GM23338 (cell line): Measurements from ENCODE around the gene UTP11. TPM values are rescaled to one million over a fixed set of nuclear protein-coding genes. Genes with fewer than 3 reads are reported as not detected.

ENCODE experiments used
- ATAC-seq: fragments of 200-7000 bp; cut with Tn5 transposase; 3 replicates; pipeline ENCODE4 v1.9.1; 2020
- DNase-seq: peaks from one replicate; pipeline ENCODE4 v3.0.0-alpha.2; 2015; ENCODE audit warnings: low spot score
- H2AFZ ChIP-seq: fragments of 200-600 bp; sonication (generic); 2 replicates; pipeline ENCODE4 v1.8.0; 2016; ENCODE audit warnings: antibody characterized with exemption, mild to moderate bottlenecking, moderate library complexity
- H3F3A ChIP-seq: fragments of 200-600 bp; sonication (generic); replicated peaks from 2 replicates; pipeline ENCODE4 v1.8.0; 2017; ENCODE audit warnings: antibody characterized with exemption, mixed run types, low read depth
- H3K27ac ChIP-seq: fragments of 200-600 bp; sonication (generic); 2 replicates; pipeline ENCODE4 v1.6.1; 2016; ENCODE audit warnings: low read depth
- H3K27me3 ChIP-seq: fragments of 200-600 bp; sonication (generic); 2 replicates; pipeline ENCODE4 v1.8.0; 2016; ENCODE audit warnings: mild to moderate bottlenecking, mixed run types, moderate library complexity; ENCODE audit not compliant: insufficient read depth
- H3K36me3 ChIP-seq: fragments of 200-600 bp; sonication (generic); 2 replicates; pipeline ENCODE4 v1.8.0; 2016; ENCODE audit warnings: mild to moderate bottlenecking; ENCODE audit not compliant: insufficient read depth
- H3K4me1 ChIP-seq: fragments of 200-600 bp; sonication (generic); 2 replicates; pipeline ENCODE4 v1.8.0; 2016; ENCODE audit warnings: mild to moderate bottlenecking, moderate library complexity; ENCODE audit not compliant: insufficient read depth
- H3K4me2 ChIP-seq: fragments of 200-600 bp; sonication (generic); 2 replicates; pipeline ENCODE4 v1.7.1; 2017; ENCODE audit warnings: mixed run types
- H3K4me3 ChIP-seq: fragments of 200-600 bp; sonication (generic); 2 replicates; pipeline ENCODE4 v1.6.1; 2016; ENCODE audit warnings: mixed run types
- H3K79me2 ChIP-seq: fragments of 200-600 bp; sonication (generic); replicated peaks from 2 replicates; pipeline ENCODE4 v1.8.0; 2017; ENCODE audit warnings: mild to moderate bottlenecking; ENCODE audit not compliant: insufficient read depth
- H3K9me2 ChIP-seq: fragments of 200-600 bp; sonication (generic); 2 replicates; pipeline ENCODE4 v1.8.0; 2017; ENCODE audit not compliant: insufficient read depth
- H4K20me1 ChIP-seq: fragments of 200-600 bp; sonication (generic); replicated peaks from 2 replicates; pipeline ENCODE4 v1.8.0; 2017; ENCODE audit warnings: mild to moderate bottlenecking; ENCODE audit not compliant: insufficient read depth
- H3K27ac Mint-ChIP-seq: 2 replicates; pipeline ENCODE4 v1.8.0; 2020; ENCODE audit warnings: inconsistent platforms, mild to moderate bottlenecking, moderate library complexity, mixed read lengths
- H3K27me3 Mint-ChIP-seq: 3 replicates; pipeline ENCODE4 v1.8.0; 2022; ENCODE audit warnings: low read depth, mild to moderate bottlenecking, moderate library complexity, mixed read lengths, inconsistent platforms; ENCODE audit not compliant: insufficient read depth, poor library complexity
- H3K36me3 Mint-ChIP-seq: 3 replicates; pipeline ENCODE4 v1.8.0; 2021; ENCODE audit warnings: low read depth, mild to moderate bottlenecking, inconsistent platforms, moderate library complexity, mixed read lengths
- H3K4me1 Mint-ChIP-seq: 3 replicates; pipeline ENCODE4 v1.8.0; 2020; ENCODE audit warnings: mild to moderate bottlenecking, inconsistent platforms, mixed read lengths
- H3K4me3 Mint-ChIP-seq: 3 replicates; pipeline ENCODE4 v1.8.0; 2021; ENCODE audit warnings: moderate library complexity, mild to moderate bottlenecking, inconsistent platforms, mixed read lengths
- H3K9me3 Mint-ChIP-seq: 3 replicates; pipeline ENCODE4 v1.8.0; 2020; ENCODE audit warnings: moderate library complexity, mild to moderate bottlenecking, inconsistent platforms, mixed read lengths
- CREB1 ChIP-seq: fragments of 250-450 bp; sonication (Bioruptor Pico); IDR thresholded peaks from 2 replicates; pipeline ENCODE4 v1.5.0; 2020; ENCODE audit warnings: low read depth, mild to moderate bottlenecking, moderate library complexity
- EZH2 ChIP-seq: fragments of 200-600 bp; sonication (generic); IDR thresholded peaks from one replicate; pipeline ENCODE4 v1.8.0; 2017; ENCODE audit warnings: antibody characterized with exemption, mild to moderate bottlenecking, low read depth; ENCODE audit not compliant: unreplicated experiment
- EZH2phosphoT487 ChIP-seq: fragments of 200-600 bp; sonication (generic); IDR thresholded peaks from one replicate; pipeline ENCODE4 v1.8.1; 2018; ENCODE audit warnings: antibody characterized with exemption; ENCODE audit not compliant: unreplicated experiment
- JUNB ChIP-seq: IDR thresholded peaks from one replicate; pipeline ENCODE4 v1.6.1; 2016; ENCODE audit warnings: antibody characterized with exemption; ENCODE audit not compliant: unreplicated experiment
- NANOG ChIP-seq: IDR thresholded peaks from 2 replicates; pipeline ENCODE4 v1.6.1; 2016; ENCODE audit warnings: antibody characterized with exemption, borderline replicate concordance
- POLR2AphosphoS5 ChIP-seq: IDR thresholded peaks from 2 replicates; pipeline ENCODE4 v1.6.1; 2016; ENCODE audit warnings: antibody characterized with exemption, low read depth
- STAT1 ChIP-seq: IDR thresholded peaks from one replicate; pipeline ENCODE4 v1.6.1; 2016; ENCODE audit warnings: antibody characterized with exemption; ENCODE audit not compliant: unreplicated experiment
- ZNF114 ChIP-seq: fragments of 250-450 bp; sonication (Bioruptor Pico); IDR thresholded peaks from 2 replicates; pipeline ENCODE4 v1.5.0; 2020; ENCODE audit warnings: mild to moderate bottlenecking, moderate library complexity
- ZNF331 ChIP-seq: fragments of 250-450 bp; sonication (Bioruptor Pico); IDR thresholded peaks from 2 replicates; pipeline ENCODE4 v1.5.0; 2020; ENCODE audit warnings: low read depth, mild to moderate bottlenecking, moderate library complexity
- polyA plus RNA-seq: library from polyadenylated mRNA; unstranded; fragments of >200 nt; fragmentation: Nextera tagmentation; extraction: Ambion mirVana; gene quantifications from 2 replicates; pipeline ENCODE4 v1.2.1, GENCODE V29; 2016
- total RNA-seq: library from RNA; depleted of rRNA; stranded (reverse); fragments of >200 nt; shearing (Covaris generic); gene quantifications from 2 replicates; pipeline ENCODE4 v1.2.3, GENCODE V29; 2014
- TF ChIP-seq, protein P1 (sequence below): fragments of 250-450 bp; sonication (Bioruptor Pico); IDR thresholded peaks from 2 replicates; pipeline ENCODE4 v1.5.0; 2020; ENCODE audit warnings: mild to moderate bottlenecking, moderate library complexity
- TF ChIP-seq, protein P2 (sequence below): IDR thresholded peaks from 2 replicates; pipeline ENCODE4 v1.6.1; 2016; ENCODE audit warnings: antibody characterized with exemption
- TF ChIP-seq, protein P3 (sequence below), 2 experiments: fragments of 200-600 bp in 1 of 2; sonication (generic) in 1 of 2; conservative IDR thresholded peaks; 2 replicates each; pipeline versions ENCODE4 v1.5.1 to v1.6.1; 2016 to 2017; ENCODE audit warnings: antibody characterized with exemption in 2 of 2, low read depth in 2 of 2, mild to moderate bottlenecking in 2 of 2, moderate library complexity in 1 of 2
- TF ChIP-seq, protein P4 (sequence below): IDR thresholded peaks from one replicate; pipeline ENCODE4 v1.6.1; 2018; ENCODE audit warnings: antibody characterized with exemption; ENCODE audit not compliant: unreplicated experiment

UTP11 gene
- total and polyA plus RNA-seq, 2 experiments from 2014 or later, result 67.8 to 105 TPM

DNA sequence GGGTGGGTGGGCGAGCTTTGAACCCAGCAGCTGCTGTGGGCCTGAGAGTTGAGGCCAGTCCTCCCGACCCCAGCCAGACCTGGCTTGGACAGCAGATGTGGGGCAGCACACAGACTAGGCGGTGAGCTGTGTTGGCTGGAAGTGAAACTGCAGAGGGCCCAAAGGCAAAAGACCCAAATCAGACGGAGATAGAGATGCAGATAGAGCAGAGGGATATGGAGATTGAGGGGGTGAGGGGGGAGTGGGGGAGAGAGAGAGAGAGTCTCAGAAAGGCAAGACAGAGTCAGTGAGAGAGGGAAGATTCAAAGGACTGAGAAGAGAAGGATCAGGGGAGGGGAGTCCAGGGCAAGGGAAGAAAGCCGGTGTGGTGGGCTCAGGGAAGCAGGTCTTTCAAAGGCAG is 51.1 kb downstream of the UTP11 start:
- peaks cover 10% of the 10 kb centered on the region for H3K4me1 ChIP-seq
- H3K4me2 ChIP-seq, result 0 out of 2 replicates have a peak overlapping the region, but pooled peaks have one; percentile 26
- Mint-ChIP-seq H3K36me3 (peaks cover 4% of the 10 kb centered on the region; the same call in 1 of the 3 replicates), H3K9me3 (peaks cover 4% of the 10 kb centered on the region; the same call in 1 of the 3 replicates), H3K27ac (peak overlapping the region; percentile 47; the same call in 1 of the 2 replicates), H3K27me3 (peaks cover 15% of the 10 kb centered on the region), H3K4me3 (peak overlapping the region; percentile 51; the same call in 2 of the 3 replicates), H3K4me1 (peaks cover 49% of the 10 kb centered on the region)
- H4K20me1 ChIP-seq, result no peaks in the 10 kb centered on the region
- no peak overlapping the region for H3K4me3 ChIP-seq
- no peaks in the 10 kb centered on the region for H3K36me3 ChIP-seq
- H3K27ac ChIP-seq, result no peak overlapping the region
- H3K9me2 ChIP-seq, result no peaks in the 10 kb centered on the region
- H2AFZ ChIP-seq, result no peak overlapping the region
- H3K27me3 ChIP-seq, result no peaks in the 10 kb centered on the region
- TF ChIP-seq CREB1 (CRISPR knock-in tag) (no peak), EZH2 (no peak), STAT1 (no peak), EZH2phosphoT487 (no peak), ZNF331 (no peak), ZNF114 (CRISPR knock-in tag) (no peak), NANOG (no peak), JUNB (no peak), POLR2AphosphoS5 (no peak)
- TF ChIP-seq, protein P1, sequence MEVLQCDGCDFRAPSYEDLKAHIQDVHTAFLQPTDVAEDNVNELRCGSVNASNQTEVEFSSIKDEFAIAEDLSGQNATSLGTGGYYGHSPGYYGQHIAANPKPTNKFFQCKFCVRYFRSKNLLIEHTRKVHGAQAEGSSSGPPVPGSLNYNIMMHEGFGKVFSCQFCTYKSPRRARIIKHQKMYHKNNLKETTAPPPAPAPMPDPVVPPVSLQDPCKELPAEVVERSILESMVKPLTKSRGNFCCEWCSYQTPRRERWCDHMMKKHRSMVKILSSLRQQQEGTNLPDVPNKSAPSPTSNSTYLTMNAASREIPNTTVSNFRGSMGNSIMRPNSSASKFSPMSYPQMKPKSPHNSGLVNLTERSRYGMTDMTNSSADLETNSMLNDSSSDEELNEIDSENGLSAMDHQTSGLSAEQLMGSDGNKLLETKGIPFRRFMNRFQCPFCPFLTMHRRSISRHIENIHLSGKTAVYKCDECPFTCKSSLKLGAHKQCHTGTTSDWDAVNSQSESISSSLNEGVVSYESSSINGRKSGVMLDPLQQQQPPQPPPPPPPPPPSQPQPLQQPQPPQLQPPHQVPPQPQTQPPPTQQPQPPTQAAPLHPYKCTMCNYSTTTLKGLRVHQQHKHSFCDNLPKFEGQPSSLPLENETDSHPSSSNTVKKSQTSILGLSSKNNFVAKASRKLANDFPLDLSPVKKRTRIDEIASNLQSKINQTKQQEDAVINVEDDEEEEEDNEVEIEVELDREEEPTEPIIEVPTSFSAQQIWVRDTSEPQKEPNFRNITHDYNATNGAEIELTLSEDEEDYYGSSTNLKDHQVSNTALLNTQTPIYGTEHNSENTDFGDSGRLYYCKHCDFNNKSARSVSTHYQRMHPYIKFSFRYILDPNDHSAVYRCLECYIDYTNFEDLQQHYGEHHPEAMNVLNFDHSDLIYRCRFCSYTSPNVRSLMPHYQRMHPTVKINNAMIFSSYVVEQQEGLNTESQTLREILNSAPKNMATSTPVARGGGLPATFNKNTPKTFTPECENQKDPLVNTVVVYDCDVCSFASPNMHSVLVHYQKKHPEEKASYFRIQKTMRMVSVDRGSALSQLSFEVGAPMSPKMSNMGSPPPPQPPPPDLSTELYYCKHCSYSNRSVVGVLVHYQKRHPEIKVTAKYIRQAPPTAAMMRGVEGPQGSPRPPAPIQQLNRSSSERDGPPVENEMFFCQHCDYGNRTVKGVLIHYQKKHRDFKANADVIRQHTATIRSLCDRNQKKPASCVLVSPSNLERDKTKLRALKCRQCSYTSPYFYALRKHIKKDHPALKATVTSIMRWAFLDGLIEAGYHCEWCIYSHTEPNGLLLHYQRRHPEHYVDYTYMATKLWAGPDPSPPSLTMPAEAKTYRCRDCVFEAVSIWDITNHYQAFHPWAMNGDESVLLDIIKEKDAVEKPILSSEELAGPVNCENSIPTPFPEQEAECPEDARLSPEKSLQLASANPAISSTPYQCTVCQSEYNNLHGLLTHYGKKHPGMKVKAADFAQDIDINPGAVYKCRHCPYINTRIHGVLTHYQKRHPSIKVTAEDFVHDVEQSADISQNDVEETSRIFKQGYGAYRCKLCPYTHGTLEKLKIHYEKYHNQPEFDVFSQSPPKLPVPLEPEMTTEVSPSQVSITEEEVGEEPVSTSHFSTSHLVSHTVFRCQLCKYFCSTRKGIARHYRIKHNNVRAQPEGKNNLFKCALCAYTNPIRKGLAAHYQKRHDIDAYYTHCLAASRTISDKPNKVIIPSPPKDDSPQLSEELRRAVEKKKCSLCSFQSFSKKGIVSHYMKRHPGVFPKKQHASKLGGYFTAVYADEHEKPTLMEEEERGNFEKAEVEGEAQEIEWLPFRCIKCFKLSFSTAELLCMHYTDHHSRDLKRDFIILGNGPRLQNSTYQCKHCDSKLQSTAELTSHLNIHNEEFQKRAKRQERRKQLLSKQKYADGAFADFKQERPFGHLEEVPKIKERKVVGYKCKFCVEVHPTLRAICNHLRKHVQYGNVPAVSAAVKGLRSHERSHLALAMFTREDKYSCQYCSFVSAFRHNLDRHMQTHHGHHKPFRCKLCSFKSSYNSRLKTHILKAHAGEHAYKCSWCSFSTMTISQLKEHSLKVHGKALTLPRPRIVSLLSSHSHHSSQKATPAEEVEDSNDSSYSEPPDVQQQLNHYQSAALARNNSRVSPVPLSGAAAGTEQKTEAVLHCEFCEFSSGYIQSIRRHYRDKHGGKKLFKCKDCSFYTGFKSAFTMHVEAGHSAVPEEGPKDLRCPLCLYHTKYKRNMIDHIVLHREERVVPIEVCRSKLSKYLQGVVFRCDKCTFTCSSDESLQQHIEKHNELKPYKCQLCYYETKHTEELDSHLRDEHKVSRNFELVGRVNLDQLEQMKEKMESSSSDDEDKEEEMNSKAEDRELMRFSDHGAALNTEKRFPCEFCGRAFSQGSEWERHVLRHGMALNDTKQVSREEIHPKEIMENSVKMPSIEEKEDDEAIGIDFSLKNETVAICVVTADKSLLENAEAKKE, result no peak
- TF ChIP-seq, protein P2, sequence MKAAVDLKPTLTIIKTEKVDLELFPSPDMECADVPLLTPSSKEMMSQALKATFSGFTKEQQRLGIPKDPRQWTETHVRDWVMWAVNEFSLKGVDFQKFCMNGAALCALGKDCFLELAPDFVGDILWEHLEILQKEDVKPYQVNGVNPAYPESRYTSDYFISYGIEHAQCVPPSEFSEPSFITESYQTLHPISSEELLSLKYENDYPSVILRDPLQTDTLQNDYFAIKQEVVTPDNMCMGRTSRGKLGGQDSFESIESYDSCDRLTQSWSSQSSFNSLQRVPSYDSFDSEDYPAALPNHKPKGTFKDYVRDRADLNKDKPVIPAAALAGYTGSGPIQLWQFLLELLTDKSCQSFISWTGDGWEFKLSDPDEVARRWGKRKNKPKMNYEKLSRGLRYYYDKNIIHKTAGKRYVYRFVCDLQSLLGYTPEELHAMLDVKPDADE, result no peak
- TF ChIP-seq, protein P3, sequence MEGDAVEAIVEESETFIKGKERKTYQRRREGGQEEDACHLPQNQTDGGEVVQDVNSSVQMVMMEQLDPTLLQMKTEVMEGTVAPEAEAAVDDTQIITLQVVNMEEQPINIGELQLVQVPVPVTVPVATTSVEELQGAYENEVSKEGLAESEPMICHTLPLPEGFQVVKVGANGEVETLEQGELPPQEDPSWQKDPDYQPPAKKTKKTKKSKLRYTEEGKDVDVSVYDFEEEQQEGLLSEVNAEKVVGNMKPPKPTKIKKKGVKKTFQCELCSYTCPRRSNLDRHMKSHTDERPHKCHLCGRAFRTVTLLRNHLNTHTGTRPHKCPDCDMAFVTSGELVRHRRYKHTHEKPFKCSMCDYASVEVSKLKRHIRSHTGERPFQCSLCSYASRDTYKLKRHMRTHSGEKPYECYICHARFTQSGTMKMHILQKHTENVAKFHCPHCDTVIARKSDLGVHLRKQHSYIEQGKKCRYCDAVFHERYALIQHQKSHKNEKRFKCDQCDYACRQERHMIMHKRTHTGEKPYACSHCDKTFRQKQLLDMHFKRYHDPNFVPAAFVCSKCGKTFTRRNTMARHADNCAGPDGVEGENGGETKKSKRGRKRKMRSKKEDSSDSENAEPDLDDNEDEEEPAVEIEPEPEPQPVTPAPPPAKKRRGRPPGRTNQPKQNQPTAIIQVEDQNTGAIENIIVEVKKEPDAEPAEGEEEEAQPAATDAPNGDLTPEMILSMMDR (conservative IDR thresholded peaks at IDR 0.05; ENCODE audit: low read depth in 2 of 2), result no peak
- TF ChIP-seq, protein P4, sequence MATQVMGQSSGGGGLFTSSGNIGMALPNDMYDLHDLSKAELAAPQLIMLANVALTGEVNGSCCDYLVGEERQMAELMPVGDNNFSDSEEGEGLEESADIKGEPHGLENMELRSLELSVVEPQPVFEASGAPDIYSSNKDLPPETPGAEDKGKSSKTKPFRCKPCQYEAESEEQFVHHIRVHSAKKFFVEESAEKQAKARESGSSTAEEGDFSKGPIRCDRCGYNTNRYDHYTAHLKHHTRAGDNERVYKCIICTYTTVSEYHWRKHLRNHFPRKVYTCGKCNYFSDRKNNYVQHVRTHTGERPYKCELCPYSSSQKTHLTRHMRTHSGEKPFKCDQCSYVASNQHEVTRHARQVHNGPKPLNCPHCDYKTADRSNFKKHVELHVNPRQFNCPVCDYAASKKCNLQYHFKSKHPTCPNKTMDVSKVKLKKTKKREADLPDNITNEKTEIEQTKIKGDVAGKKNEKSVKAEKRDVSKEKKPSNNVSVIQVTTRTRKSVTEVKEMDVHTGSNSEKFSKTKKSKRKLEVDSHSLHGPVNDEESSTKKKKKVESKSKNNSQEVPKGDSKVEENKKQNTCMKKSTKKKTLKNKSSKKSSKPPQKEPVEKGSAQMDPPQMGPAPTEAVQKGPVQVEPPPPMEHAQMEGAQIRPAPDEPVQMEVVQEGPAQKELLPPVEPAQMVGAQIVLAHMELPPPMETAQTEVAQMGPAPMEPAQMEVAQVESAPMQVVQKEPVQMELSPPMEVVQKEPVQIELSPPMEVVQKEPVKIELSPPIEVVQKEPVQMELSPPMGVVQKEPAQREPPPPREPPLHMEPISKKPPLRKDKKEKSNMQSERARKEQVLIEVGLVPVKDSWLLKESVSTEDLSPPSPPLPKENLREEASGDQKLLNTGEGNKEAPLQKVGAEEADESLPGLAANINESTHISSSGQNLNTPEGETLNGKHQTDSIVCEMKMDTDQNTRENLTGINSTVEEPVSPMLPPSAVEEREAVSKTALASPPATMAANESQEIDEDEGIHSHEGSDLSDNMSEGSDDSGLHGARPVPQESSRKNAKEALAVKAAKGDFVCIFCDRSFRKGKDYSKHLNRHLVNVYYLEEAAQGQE, result no peak
- no peaks in the 10 kb centered on the region for H3K79me2 ChIP-seq
- ATAC-seq (peak; percentile 65), DNase-seq (peak; percentile 47)
- H3F3A ChIP-seq, result no peaks in the 10 kb centered on the region
